ENCODE data around the gene LENG1. TPM values are rescaled to one million over a fixed set of nuclear protein-coding genes. Genes with fewer than 3 reads are reported as not detected.

LENG1 gene
- total RNA-seq, 1 experiment from 2014 or later: 7.6 TPM

GRCh38 chr19:54145541-54146158 lies 13.9 kb downstream of the LENG1 start:
- H2AFZ ChIP-seq (ENCODE audit: low read depth, low read length, poor library complexity, severe bottlenecking): no peak overlapping the region
- no peak overlapping the region for H3K4me2 ChIP-seq (ENCODE audit: low read length)

GRCh38 chr19:54142166-54142780 lies 17.2 kb downstream of the LENG1 start:
- Histone ChIP-seq H3K9me3 (ENCODE audit: control insufficient read depth in 1 of 2, insufficient read depth in 1 of 2, low read depth in 1 of 2, low read length in 2 of 2) (no peaks in the 10 kb centered on the region), H3K4me2 (ENCODE audit: low read length) (no peak overlapping the region), H3K27ac (ENCODE audit: low read depth, low read length) (no peak overlapping the region), H3K79me2 (ENCODE audit: insufficient read depth, low read length) (peaks cover 63% of the 10 kb centered on the region), H3K4me1 (ENCODE audit: control insufficient read depth in 1 of 2, insufficient read depth in 2 of 2, low read length in 2 of 2) (peaks cover 7 to 15% of the 10 kb centered on the region in 2 experiments; a peak in 3 of 4 replicates), H2AFZ (ENCODE audit: low read depth, low read length, poor library complexity, severe bottlenecking) (no peak overlapping the region), H4K20me1 (ENCODE audit: insufficient read depth) (no peaks in the 10 kb centered on the region), H3K27me3 (ENCODE audit: insufficient read depth, low read length) (no peaks in the 10 kb centered on the region), H3K4me3 (replicated peaks in 1 of 2; ENCODE audit: low read depth in 1 of 2, low read length in 2 of 2) (no peak overlapping the region), H3K9me2 (ENCODE audit: insufficient read depth) (no peaks in the 10 kb centered on the region), H3K9ac (ENCODE audit: low read length) (no peak overlapping the region), H3K36me3 (ENCODE audit: control insufficient read depth in 1 of 2, insufficient read depth in 2 of 2, low read length in 2 of 2) (peaks cover 51 to 65% of the 10 kb centered on the region in 2 experiments; a peak in 3 of 4 replicates)
- CTCF ChIA-PET: no interaction called here
- no TSS peak for BruUV-seq (replicated peaks)
- RAD21 ChIA-PET (ENCODE audit: low non-redundant PET in 1 of 2, low total read pairs in 2 of 2, uncharacterized antibody in 2 of 2, unreplicated experiment in 2 of 2): no interaction called here
- DNase-seq (ENCODE audit: low read depth, low spot score): no peak
- ATAC-seq: no peak
- POLR2A ChIA-PET: no interaction called here
- intact Hi-C loops (cut with micrococcal nuclease): no loop called here
- TF ChIP-seq CEBPB (IDR thresholded peaks at IDR 0.05; ENCODE audit: low read depth) (no peak), ZNF274 (IDR thresholded peaks at IDR 0.05; ENCODE audit: low read depth, low read length) (no peak), POLR2A (IDR thresholded peaks at IDR 0.05; ENCODE audit: borderline replicate concordance, extremely low read depth, insufficient read depth, insufficient read length) (no peak), RAD21 (IDR thresholded peaks at IDR 0.05; ENCODE audit: low read depth) (no peak), TCF7L2 (IDR thresholded peaks at IDR 0.05; ENCODE audit: borderline replicate concordance, extremely low read depth, insufficient read depth, insufficient read length) (no peak), SRF (IDR thresholded peaks at IDR 0.05; ENCODE audit: low read depth) (no peak), SIN3A (IDR thresholded peaks at IDR 0.05; ENCODE audit: low read depth) (no peak), YY1 (IDR thresholded peaks at IDR 0.05; ENCODE audit: extremely low read depth, insufficient replicate concordance, low read depth, low read length) (no peak), ZFX (IDR thresholded peaks at IDR 0.05) (no peak), EZH2 (IDR thresholded peaks at IDR 0.05) (no peak), CBX3 (IDR thresholded peaks at IDR 0.05; ENCODE audit: low read depth) (no peak), ELF1 (IDR thresholded peaks at IDR 0.05; ENCODE audit: borderline replicate concordance, low read depth) (no peak)
- TF ChIP-seq, protein P1, sequence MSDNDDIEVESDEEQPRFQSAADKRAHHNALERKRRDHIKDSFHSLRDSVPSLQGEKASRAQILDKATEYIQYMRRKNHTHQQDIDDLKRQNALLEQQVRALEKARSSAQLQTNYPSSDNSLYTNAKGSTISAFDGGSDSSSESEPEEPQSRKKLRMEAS (IDR thresholded peaks at IDR 0.05): no peak
- TF ChIP-seq, protein P2, sequence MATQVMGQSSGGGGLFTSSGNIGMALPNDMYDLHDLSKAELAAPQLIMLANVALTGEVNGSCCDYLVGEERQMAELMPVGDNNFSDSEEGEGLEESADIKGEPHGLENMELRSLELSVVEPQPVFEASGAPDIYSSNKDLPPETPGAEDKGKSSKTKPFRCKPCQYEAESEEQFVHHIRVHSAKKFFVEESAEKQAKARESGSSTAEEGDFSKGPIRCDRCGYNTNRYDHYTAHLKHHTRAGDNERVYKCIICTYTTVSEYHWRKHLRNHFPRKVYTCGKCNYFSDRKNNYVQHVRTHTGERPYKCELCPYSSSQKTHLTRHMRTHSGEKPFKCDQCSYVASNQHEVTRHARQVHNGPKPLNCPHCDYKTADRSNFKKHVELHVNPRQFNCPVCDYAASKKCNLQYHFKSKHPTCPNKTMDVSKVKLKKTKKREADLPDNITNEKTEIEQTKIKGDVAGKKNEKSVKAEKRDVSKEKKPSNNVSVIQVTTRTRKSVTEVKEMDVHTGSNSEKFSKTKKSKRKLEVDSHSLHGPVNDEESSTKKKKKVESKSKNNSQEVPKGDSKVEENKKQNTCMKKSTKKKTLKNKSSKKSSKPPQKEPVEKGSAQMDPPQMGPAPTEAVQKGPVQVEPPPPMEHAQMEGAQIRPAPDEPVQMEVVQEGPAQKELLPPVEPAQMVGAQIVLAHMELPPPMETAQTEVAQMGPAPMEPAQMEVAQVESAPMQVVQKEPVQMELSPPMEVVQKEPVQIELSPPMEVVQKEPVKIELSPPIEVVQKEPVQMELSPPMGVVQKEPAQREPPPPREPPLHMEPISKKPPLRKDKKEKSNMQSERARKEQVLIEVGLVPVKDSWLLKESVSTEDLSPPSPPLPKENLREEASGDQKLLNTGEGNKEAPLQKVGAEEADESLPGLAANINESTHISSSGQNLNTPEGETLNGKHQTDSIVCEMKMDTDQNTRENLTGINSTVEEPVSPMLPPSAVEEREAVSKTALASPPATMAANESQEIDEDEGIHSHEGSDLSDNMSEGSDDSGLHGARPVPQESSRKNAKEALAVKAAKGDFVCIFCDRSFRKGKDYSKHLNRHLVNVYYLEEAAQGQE (IDR thresholded peaks at IDR 0.05; ENCODE audit: low read depth): no peak

More at GRCh38 chr19:54145541-54146158, 13.9 kb downstream of the LENG1 start:
- ChIA-PET POLR2A (no interaction called here), CTCF (no interaction called here), RAD21 (ENCODE audit: low non-redundant PET in 1 of 2, low total read pairs in 2 of 2, uncharacterized antibody in 2 of 2, unreplicated experiment in 2 of 2) (no interaction called here)
- Histone ChIP-seq H3K4me3 (replicated peaks in 1 of 2; ENCODE audit: low read depth in 1 of 2, low read length in 2 of 2) (no peak overlapping the region), H3K4me1 (ENCODE audit: control insufficient read depth in 1 of 2, insufficient read depth in 2 of 2, low read length in 2 of 2) (no peaks in the 10 kb centered on the region), H4K20me1 (ENCODE audit: insufficient read depth) (no peaks in the 10 kb centered on the region), H3K79me2 (ENCODE audit: insufficient read depth, low read length) (peaks cover 34% of the 10 kb centered on the region), H3K27me3 (ENCODE audit: insufficient read depth, low read length) (no peaks in the 10 kb centered on the region), H3K9me2 (ENCODE audit: insufficient read depth) (no peaks in the 10 kb centered on the region), H3K27ac (ENCODE audit: low read depth, low read length) (no peak overlapping the region), H3K9ac (ENCODE audit: low read length) (no peak overlapping the region), H3K9me3 (ENCODE audit: control insufficient read depth in 1 of 2, insufficient read depth in 1 of 2, low read depth in 1 of 2, low read length in 2 of 2) (no peaks in the 10 kb centered on the region), H3K36me3 (ENCODE audit: control insufficient read depth in 1 of 2, insufficient read depth in 2 of 2, low read length in 2 of 2) (peaks cover 62 to 72% of the 10 kb centered on the region in 2 experiments; a peak in 3 of 4 replicates)
- no TSS peak for BruUV-seq (replicated peaks)
- intact Hi-C loops (cut with micrococcal nuclease): no loop called here
- TF ChIP-seq EGR1 (IDR thresholded peaks at IDR 0.05; ENCODE audit: low read depth): no peak
- TF ChIP-seq YY1 (IDR thresholded peaks at IDR 0.05; ENCODE audit: extremely low read depth, insufficient replicate concordance, low read depth, low read length): no peak
- TF ChIP-seq RAD21 (IDR thresholded peaks at IDR 0.05; ENCODE audit: low read depth): no peak
- no peak for TF ChIP-seq ATF3 (IDR thresholded peaks at IDR 0.05)
- no peak for TF ChIP-seq JUND (IDR thresholded peaks at IDR 0.05)
- no peak for TF ChIP-seq ZNF274 (IDR thresholded peaks at IDR 0.05; ENCODE audit: low read depth, low read length)
- no peak for TF ChIP-seq CBX3 (IDR thresholded peaks at IDR 0.05; ENCODE audit: low read depth)
- ATAC-seq: no peak
- DNase-seq (ENCODE audit: low read depth, low spot score): no peak

All from HCT116 (cell line).